ENCODE data around the gene GPI.

DNA sequence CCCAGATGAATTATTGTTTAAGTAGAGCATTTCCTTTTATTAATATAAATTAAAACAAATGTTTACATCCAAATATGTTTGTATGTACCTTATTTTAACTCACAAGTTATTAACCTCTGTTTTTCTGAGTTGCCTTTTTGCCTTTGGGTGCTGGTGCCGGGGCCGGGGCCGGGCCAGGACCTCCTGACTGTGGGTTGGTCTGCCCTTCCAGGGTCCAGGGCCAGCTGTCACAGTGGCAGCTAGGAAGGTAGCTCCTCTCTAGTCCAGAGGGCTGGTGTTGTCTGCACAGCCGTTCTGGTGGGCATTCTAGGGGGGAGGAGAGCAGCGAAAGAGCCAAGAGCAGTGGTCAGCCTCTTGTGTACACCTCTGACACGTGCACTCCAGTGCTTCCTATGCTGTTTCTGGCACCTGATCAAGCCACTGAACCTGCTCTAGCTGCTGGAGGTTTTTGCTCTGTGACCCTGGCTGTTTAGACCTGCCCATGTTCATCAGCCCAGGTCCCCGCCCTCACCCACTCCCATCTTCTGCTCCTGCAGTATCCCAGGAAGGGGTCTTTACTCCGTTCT, 61.2 kb downstream of the GPI start:
- TF ChIP-seq SP1 (IDR thresholded peaks at IDR 0.05) (no peak), NFRKB (IDR thresholded peaks at IDR 0.05) (no peak), TARDBP (IDR thresholded peaks at IDR 0.05) (no peak), FOXA1 (IDR thresholded peaks at IDR 0.05) (no peak), FOXK2 (IDR thresholded peaks at IDR 0.05) (no peak), ELF4 (IDR thresholded peaks at IDR 0.05) (no peak), ZNF384 (IDR thresholded peaks at IDR 0.05) (no peak), SUZ12 (IDR thresholded peaks at IDR 0.05) (no peak), FOXM1 (IDR thresholded peaks at IDR 0.05; ENCODE audit: borderline replicate concordance) (no peak), LEF1 (IDR thresholded peaks at IDR 0.05; ENCODE audit: borderline replicate concordance) (no peak), HDGF (IDR thresholded peaks at IDR 0.05; ENCODE audit: borderline replicate concordance) (no peak), PKNOX1 (IDR thresholded peaks at IDR 0.05) (no peak), BHLHE40 (IDR thresholded peaks at IDR 0.05; ENCODE audit: borderline replicate concordance) (no peak)
